GM19438 (cell line): ENCODE results near the gene GPX7.

Source experiments
- ATAC-seq: cut with Tn5 transposase; IDR thresholded peaks from one replicate; pipeline ENCODE4 v1.9.1; 2021; ENCODE audit warnings: low read depth; ENCODE audit not compliant: unreplicated experiment

Gene GPX7

GRCh38 chr1:52585474-52585873, 16.7 kb upstream of the GPX7 start:
- no peak for ATAC-seq

DNA sequence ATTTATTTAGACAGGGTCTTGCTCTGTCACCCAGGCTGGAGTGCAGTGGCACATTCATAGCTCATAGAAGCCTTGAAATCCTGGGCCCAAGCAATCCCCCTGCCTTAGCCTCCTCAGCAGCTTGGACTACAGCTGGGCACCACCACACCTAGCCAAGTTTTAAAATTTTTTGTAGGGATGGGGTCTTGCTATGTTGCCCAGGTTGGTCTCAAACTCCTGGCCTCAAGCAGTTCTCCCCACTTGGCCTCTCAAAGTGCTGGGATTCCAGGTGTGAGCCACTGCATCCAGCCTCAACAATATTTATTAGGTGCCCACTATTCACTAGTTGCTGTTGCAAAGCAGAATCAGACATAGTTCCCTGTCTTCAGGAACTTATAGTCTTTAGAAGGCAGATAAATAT, 14.1 kb upstream of the GPX7 start:
- ATAC-seq = no peak

DNA sequence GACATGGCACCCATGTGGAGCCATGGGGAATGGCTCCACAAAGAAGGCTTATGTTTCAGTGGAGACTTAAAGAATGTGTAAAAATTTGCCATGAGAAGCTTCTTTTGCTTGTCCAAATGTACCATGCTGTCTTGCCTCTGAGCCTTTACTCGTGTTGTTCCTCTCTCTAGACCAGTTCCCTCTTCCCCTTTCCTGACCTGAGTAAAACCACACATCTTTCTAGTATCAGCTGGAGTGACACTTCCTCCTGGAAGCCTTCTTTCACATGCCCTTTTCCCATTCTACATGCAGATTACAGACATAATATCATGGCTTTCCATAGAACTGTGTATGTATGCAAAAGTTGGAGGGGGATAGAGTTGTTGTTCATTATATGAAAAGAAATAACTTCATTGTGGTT, 13.6 kb upstream of the GPX7 start:
- ATAC-seq = no peak

DNA sequence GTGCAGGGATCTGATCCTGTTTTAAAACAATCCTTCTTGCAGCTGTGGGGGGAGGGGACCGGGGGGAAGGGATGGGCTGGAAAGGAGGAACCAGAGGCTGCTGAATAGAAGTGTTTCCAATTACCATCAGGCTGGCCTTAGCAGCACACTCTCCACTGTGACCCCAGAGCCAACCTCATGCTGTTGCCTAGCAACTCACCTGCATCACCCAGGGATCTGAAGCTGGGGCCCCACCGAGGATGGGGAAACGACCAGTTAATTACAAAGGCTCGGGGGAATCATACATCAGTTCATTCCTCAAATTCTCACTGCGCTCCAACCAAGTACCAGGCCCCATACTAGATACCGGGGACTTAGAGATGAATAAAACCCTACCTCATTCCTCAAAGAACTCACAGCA, 11.9 kb upstream of the GPX7 start:
- no peak for ATAC-seq

- no peak for ATAC-seq
Measured at GRCh38 chr1:52592637-52593323, 9.4 kb upstream of the GPX7 start.

GRCh38 chr1:52593495-52593894, 8.7 kb upstream of the GPX7 start:
- no peak for ATAC-seq

GRCh38 chr1:52595061-52595460, 7.1 kb upstream of the GPX7 start:
- no peak for ATAC-seq

DNA sequence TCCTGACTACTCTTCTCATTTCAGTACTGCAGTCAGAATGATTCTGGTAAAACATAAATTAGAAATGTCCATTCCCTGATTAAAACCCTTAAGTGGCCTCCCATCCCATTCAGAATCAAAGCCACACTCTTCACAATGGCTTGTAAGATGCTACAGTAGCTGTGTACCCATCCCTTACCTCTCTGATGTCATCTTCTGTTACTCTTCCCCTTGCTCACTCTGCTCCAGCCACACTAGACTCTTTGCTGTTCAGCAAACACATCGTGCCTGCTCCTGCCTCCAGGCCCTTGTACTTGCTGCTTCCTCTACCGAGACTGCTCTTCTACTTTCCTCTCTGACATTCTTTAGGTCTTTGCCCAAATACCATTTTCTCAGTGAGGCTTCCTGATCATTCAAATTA, 4.3 kb upstream of the GPX7 start:
- no peak for ATAC-seq

DNA sequence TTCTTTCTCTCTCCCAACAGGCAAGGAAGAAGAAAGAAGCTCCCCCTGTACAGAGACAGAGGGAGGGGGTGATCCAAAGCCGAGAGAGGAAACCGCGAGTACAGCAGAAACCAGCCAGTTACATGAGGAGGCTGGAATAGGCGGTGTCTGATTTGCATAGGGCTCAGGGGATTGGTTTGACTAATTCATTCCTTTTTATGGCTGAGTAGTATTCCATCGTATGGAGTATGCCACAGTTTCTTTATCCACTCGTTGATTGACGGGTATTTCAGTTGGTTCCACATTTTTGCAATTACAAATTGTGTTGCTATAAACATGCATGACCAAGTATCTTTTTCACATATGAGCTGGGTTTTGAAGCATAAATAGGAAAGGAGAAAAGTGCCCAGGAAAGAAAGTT, 3.4 kb upstream of the GPX7 start:
- no peak for ATAC-seq

- ATAC-seq = no peak
Measured at GRCh38 chr1:52599236-52599635, 2.9 kb upstream of the GPX7 start.

DNA sequence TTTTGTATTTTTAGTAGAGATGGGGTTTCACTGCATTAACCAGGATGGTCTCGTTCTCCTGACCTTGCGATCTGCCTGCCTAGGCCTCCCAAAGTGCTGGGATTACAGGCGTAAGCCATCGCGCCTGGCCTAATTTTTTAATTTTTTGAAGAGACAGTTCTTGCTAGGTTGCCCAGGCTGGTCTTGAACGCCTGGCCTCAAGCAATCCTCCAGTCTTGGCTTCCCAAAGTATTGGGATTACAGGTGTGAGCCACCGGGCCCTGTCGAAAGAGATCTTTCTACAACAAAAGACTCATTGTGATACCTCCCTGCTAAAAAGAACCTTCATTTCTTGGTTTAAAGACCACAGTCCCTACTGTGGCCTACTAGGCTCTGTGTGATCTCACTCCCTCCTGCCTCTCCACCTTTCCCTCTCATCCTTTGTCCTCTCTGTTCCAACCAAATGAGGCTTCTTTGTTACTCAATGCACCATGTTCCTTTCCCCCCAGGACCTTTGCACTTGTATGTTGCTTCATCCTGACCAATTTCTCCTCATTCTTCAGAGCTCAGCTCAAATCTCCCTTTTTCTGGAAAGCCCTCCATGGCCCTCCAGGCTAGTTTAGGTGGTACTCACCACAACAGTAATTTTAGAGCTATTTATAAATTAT, 1.5 kb upstream of the GPX7 start:
- no peak for ATAC-seq

GRCh38 chr1:52601519-52601918, 652 bp upstream of the GPX7 start:
- ATAC-seq = no peak

- no peak for ATAC-seq
Measured at GRCh38 chr1:52602856-52603600, 857 bp downstream of the GPX7 start.

DNA sequence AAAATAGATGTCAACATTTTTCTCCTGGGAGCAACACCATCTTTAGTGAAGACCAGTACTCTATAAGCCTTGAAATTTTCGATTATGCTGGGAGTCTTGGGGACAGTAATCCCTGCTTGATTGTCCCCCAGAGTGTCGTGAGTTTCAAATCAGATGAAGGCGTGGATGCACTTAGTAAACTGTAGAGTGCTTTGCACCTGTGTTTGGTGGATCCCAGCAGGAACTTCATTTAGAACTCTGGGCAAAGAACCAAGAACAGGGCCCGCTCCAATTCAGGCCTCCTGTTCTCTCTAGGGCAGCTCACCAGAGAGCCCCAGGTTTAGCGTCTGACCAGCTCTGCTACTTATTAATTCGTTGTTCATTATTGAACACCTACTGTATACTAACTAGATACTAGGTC, 1.5 kb downstream of the GPX7 start:
- no peak for ATAC-seq

DNA sequence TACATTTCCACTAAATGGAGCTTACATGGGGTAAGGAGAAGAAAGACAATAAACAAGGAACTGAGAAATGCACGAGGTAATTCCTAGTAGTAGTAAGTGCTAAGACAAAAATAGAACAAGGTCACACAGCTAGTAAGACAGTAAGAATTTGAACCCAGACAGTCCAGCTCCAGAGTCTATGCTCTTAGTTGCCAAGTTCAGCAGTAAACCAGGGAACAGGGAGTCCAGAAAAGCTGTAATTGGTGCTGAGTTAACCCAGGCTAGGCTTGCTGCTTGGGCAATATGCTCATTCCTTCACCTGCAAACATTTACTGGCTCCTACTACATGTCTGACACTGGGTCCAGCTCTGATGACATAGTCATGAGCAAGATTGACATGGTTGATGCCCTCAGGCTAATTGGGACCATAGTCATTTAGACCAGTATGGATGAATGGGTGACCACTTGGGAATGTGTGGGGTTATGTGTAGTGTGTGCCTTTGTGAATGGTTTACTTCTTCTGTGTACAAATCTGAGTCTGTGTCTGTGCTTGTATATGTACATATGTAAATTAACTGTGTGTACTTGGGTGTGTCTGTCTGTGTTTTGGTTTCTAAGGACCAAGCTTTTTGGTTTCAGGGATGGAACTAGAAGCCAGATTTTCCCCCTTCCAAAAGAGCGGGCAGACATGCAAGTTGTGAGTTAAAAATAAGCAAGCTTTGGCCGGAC, 2.0 kb downstream of the GPX7 start:
- ATAC-seq = no peak

DNA sequence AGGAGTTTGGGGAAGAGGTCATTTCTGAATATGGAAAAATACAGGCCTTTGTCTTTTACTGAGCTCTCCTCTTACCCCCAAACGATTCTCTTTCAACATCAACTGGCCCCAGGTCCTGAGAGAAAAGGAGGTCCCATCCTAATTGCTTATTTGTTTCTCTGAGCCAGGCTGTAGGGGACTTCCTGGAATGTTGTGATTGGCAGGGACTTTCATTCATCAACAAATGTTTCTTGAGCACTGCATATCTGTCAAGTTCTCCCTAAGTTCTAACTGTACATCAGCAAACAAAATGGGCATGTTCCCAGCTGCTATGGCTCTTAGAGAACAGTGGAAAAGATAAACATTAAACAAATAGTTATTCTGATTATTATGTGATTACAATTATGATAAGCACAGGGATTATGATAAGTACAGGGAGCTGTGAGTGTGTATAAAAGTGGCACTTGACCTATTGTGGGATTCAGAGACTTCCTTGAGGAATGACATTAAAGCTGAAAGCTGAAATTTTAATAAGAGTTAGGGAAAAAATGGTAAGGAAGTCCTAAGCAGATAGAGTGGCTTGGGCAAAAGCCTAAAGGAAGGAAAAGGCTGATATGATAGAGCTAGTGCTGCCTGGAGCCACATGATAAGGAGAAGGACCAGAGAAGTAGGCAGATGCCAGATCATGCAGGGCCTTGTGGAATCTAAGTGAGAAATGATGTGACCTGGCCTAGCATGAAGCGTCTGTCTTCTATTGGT, 11.6 kb downstream of the GPX7 start:
- no peak for ATAC-seq

DNA sequence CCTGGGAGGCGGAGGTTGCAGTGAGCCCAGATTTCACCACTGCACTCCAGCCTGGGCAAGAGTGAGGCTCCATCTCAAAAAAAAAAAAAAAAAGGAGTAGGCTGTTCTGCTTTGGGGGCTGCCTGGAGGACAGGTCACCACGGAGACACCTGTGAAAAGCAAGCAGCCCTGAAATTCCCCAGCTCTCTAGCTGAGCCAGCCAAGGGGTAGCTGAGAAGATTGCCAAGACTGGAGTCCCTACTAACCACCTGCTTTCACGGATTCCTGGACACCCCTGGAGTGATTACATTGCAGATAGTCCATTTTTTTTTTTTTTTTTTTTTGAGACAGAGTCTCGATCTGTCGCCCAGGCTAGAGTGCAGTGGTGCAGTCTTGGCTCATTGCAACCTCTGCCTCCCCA, 12.5 kb downstream of the GPX7 start:
- no peak for ATAC-seq

DNA sequence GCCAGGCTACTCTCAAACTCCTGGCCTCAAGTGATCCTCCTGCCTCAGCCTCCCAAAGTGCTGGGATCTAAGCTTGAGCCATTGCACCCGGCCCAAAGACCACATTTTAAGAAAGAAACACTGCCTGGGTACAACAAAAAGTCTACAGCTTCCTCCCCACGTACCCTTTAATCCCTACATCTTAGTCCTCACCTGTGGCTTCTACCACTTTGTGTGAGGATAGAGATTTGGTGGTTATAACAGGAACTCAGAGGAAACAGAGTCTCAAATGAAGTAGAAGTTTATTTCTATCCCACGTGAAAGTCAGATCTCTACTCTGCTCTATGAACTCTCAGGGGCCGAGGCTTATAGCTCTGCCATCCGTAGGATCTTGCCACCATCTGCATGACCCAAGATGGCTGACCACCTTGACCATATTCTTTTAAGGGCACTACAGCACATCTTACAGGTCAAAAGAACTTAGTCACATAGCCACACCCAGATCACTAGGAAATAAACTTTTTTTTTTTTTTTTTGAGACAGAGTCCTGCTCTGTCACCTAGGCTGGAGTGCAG, 13.4 kb downstream of the GPX7 start:
- ATAC-seq = no peak

GRCh38 chr1:52621950-52622349, 19.8 kb downstream of the GPX7 start:
- no peak for ATAC-seq

DNA sequence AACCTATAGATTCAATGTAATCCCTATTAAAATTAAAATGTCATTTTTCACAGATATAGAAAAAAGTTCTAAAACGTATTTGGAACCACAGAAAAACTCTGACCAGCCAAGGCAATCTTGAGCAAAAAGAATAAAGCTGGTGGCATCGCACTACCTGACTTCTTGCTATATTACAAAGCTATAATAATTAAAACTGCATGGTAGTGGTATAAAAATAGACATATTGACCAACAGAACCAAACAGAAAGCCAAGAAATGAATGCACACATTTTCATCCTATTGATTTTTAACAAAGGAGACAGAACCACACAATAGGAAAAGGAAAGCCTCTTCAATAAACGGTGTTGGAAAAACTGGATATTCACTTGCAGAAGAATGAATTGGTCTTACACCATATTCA, 21.6 kb downstream of the GPX7 start:
- ATAC-seq = no peak
